Measurements from ENCODE around the gene IFT80. TPM values are rescaled to one million over a fixed set of nuclear protein-coding genes. Genes with fewer than 3 reads are reported as not detected.

Gene IFT80
- total and polyA plus RNA-seq, 10 of the 15 experiments (the other 5 are each of a cell fraction or from before 2014, with no cell fraction given): 6.5 to 21.5 (median 14.1) TPM

GRCh38 chr3:160280836-160281235 is 118.2 kb downstream of the IFT80 start (continued):
- TF ChIP-seq ZNF687 (IDR thresholded peaks at IDR 0.05): no peak
- TF ChIP-seq CHD2 (IDR thresholded peaks at IDR 0.05; ENCODE audit: borderline replicate concordance, low read depth, low read length): no peak
- no peak for TF ChIP-seq DPF2 (IDR thresholded peaks at IDR 0.05)
- TF ChIP-seq PKNOX1 (IDR thresholded peaks at IDR 0.05): no peak
- no peak for TF ChIP-seq ETV6 (conservative IDR thresholded peaks at IDR 0.05 in 1 of 2, IDR thresholded peaks at IDR 0.05 in 1 of 2; ENCODE audit: borderline replicate concordance in 1 of 2, low read depth in 1 of 2)

GRCh38 chr3:160279657-160280056 is 119.4 kb downstream of the IFT80 start:
- H3K9ac ChIP-seq (ENCODE audit: control insufficient read depth, insufficient read depth, low read length): no peak overlapping the region
- H3K9me3 ChIP-seq (replicated peaks; ENCODE audit: control insufficient read depth, insufficient read depth, low read length): no peaks in the 10 kb centered on the region
- intact Hi-C loops (cut with micrococcal nuclease; ENCODE audit: unreplicated experiment): no loop called here
- no peak for ATAC-seq
- 77% methylated on average over 2 of the region's 2 CpGs for WGBS (ENCODE audit: insufficient coverage, insufficient replicate concordance, low lambda C conversion rate, missing lambda C conversion rate)
- no peaks in the 10 kb centered on the region for H4K20me1 ChIP-seq (ENCODE audit: control insufficient read depth, insufficient read depth)
- H3K36me3 ChIP-seq (ENCODE audit: control insufficient read depth in 2 of 2, insufficient read depth in 2 of 2, low read length in 1 of 2): no peaks in the 10 kb centered on the region
- no peaks in the 10 kb centered on the region for H3K4me1 ChIP-seq (ENCODE audit: control insufficient read depth, insufficient read depth, low read length)
- no peak overlapping the region for H3K27ac ChIP-seq (ENCODE audit: control insufficient read depth, insufficient read depth)
- H3K79me2 ChIP-seq (ENCODE audit: control insufficient read depth, insufficient read depth, low read length): no peaks in the 10 kb centered on the region
- RAD21 ChIA-PET (ENCODE audit: unreplicated experiment): no interaction called here
- CTCF ChIA-PET: no interaction called here
- no peak for FAIRE-seq
- POLR2A ChIA-PET: interaction anchor here (0.7 kb wide), 1 partner anchor 394 kb away, joined by 3 read pairs; no protein-coding TSS in a partner anchor
- SMC1A ChIA-PET (ENCODE audit: uncharacterized antibody, unreplicated experiment): no interaction called here
- H2AFZ ChIP-seq (ENCODE audit: control insufficient read depth, low read depth, low read length): no peak overlapping the region
- H3K27me3 ChIP-seq (replicated peaks in 1 of 2; ENCODE audit: control insufficient read depth in 2 of 2, insufficient read depth in 2 of 2, low read length in 1 of 2): no peaks in the 10 kb centered on the region
- H3K4me2 ChIP-seq (ENCODE audit: control insufficient read depth, insufficient read depth): no peak overlapping the region
- in situ Hi-C loops (cut with MboI): no loop called here
- H3K4me3 ChIP-seq: no peak overlapping the region
- BruUV-seq (replicated peaks): no TSS peak
- DNase-seq (ENCODE audit: low read depth, low spot score): no peak
- TF ChIP-seq NKRF (conservative IDR thresholded peaks at IDR 0.05): no peak
- no peak for TF ChIP-seq IRF5 (IDR thresholded peaks at IDR 0.05; ENCODE audit: borderline replicate concordance)
- TF ChIP-seq TARDBP (IDR thresholded peaks at IDR 0.05; ENCODE audit: borderline replicate concordance): no peak
- TF ChIP-seq ZSCAN29 (IDR thresholded peaks at IDR 0.05): no peak
- TF ChIP-seq GABPA (IDR thresholded peaks at IDR 0.05; ENCODE audit: low read depth): no peak
- no peak for TF ChIP-seq RCOR1 (conservative IDR thresholded peaks at IDR 0.05; ENCODE audit: low read depth, low read length)
- TF ChIP-seq IRF3 (IDR thresholded peaks at IDR 0.05): no peak
- TF ChIP-seq RAD21 (IDR thresholded peaks at IDR 0.05; ENCODE audit: insufficient read depth, low read depth, low read length): no peak

Data from GM12878 (cell line).